GM23248 (cell line): Measurements from ENCODE around the gene MYNN. TPM values are rescaled to one million over a fixed set of nuclear protein-coding genes. Genes with fewer than 3 reads are reported as not detected.

Source experiments
- DNase-seq: peaks from one replicate; pipeline ENCODE4 v3.0.0-alpha.2; 2015
- H2AFZ ChIP-seq: fragments of 200-600 bp; sonication (generic); 2 replicates; pipeline ENCODE4 v1.6.1; 2016; ENCODE audit warnings: antibody characterized with exemption
- H3F3A ChIP-seq: fragments of 200-600 bp; sonication (generic); 2 replicates; pipeline ENCODE4 v1.6.1; 2016; ENCODE audit warnings: mild to moderate bottlenecking, antibody characterized with exemption, mixed run types; ENCODE audit not compliant: insufficient read depth
- H3K27ac ChIP-seq: fragments of 200-600 bp; sonication (generic); 2 replicates; pipeline ENCODE4 v1.5.1; 2016; ENCODE audit warnings: mild to moderate bottlenecking
- H3K27me3 ChIP-seq: fragments of 200-600 bp; sonication (generic); replicated peaks from 2 replicates; pipeline ENCODE4 v1.6.1; 2016; ENCODE audit warnings: mild to moderate bottlenecking; ENCODE audit not compliant: insufficient read depth
- H3K36me3 ChIP-seq: fragments of 200-600 bp; sonication (generic); 2 replicates; pipeline ENCODE4 v1.6.1; 2016; ENCODE audit warnings: low read depth, mild to moderate bottlenecking
- H3K4me1 ChIP-seq: fragments of 200-600 bp; sonication (generic); 2 replicates; pipeline ENCODE4 v1.6.1; 2016; ENCODE audit warnings: mild to moderate bottlenecking; ENCODE audit not compliant: insufficient read depth
- H3K4me2 ChIP-seq: fragments of 200-600 bp; sonication (generic); one replicate; pipeline ENCODE4 v1.6.1; 2016; ENCODE audit warnings: mild to moderate bottlenecking; ENCODE audit not compliant: unreplicated experiment
- H3K4me3 ChIP-seq: fragments of 200-600 bp; sonication (generic); 2 replicates; pipeline ENCODE4 v1.5.1; 2016; ENCODE audit warnings: mild to moderate bottlenecking
- H3K79me2 ChIP-seq: fragments of 200-600 bp; sonication (generic); 2 replicates; pipeline ENCODE4 v1.6.1; 2016; ENCODE audit warnings: mild to moderate bottlenecking; ENCODE audit not compliant: insufficient read depth
- H3K9ac ChIP-seq: fragments of 200-600 bp; sonication (generic); 2 replicates; pipeline ENCODE4 v1.6.1; 2016; ENCODE audit warnings: mild to moderate bottlenecking
- H3K9me2 ChIP-seq: fragments of 200-600 bp; sonication (generic); 2 replicates; pipeline ENCODE4 v1.6.1; 2016; ENCODE audit warnings: mixed run types, mild to moderate bottlenecking, moderate library complexity; ENCODE audit not compliant: insufficient read depth
- H3K9me3 ChIP-seq: fragments of 200-600 bp; sonication (generic); one replicate; pipeline ENCODE4 v1.6.1; 2017; ENCODE audit warnings: low read depth
- H4K20me1 ChIP-seq: fragments of 200-600 bp; sonication (generic); 2 replicates; pipeline ENCODE4 v1.6.0; 2016; ENCODE audit not compliant: insufficient read depth
- EZH2 ChIP-seq: fragments of 200-600 bp; sonication (generic); IDR thresholded peaks from 2 replicates; pipeline ENCODE4 v1.6.1; 2018; ENCODE audit warnings: antibody characterized with exemption, mild to moderate bottlenecking; ENCODE audit not compliant: insufficient read depth, poor library complexity, severe bottlenecking
- EZH2phosphoT487 ChIP-seq: fragments of 200-600 bp; sonication (generic); IDR thresholded peaks from 2 replicates; pipeline ENCODE4 v1.6.1; 2018; ENCODE audit warnings: antibody characterized with exemption, moderate library complexity, mild to moderate bottlenecking, low read depth; ENCODE audit not compliant: insufficient read depth
- WGBS, 2 experiments: methylation state at CpG; one replicate each; pipeline ENCODE4 v1.1.6; 2015 to 2017; ENCODE audit warnings: low lambda C conversion rate in 2 of 2, low coverage in 1 of 2; ENCODE audit errors: missing lambda C conversion rate in 2 of 2; 5-methylcytosine and 5-hydroxymethylcytosine counted together
- in situ Hi-C: fragments of 300-500 bp; cut with MboI; formaldehyde crosslinking; loops from 2 replicates; pipeline ENCODE4 v1.15.0; 2020
- polyA plus RNA-seq: library from polyadenylated mRNA; unstranded; fragments of >200 nt; fragmentation: Nextera tagmentation; extraction: Ambion mirVana; gene quantifications from 2 replicates; pipeline ENCODE4 v1.2.1, GENCODE V29; 2016
- total RNA-seq: library from RNA; depleted of rRNA; stranded (reverse); fragments of >200 nt; shearing (Covaris generic); gene quantifications from 2 replicates; pipeline ENCODE4 v1.2.3, GENCODE V29; 2014

The MYNN gene
- total and polyA plus RNA-seq, 2 experiments from 2014 or later, result 14.4 to 18.4 TPM

GRCh38 chr3:169780742-169781141 lies 7.5 kb downstream of the MYNN start:
- Histone ChIP-seq H3K4me1 (peaks cover 4% of the 10 kb centered on the region), H3K79me2 (peaks cover 55% of the 10 kb centered on the region), H4K20me1 (no peaks in the 10 kb centered on the region), H3K9me2 (no peaks in the 10 kb centered on the region), H3K36me3 (peaks cover 90% of the 10 kb centered on the region), H3K27ac (no peak overlapping the region), H2AFZ (no peak overlapping the region), H3K9ac (no peak overlapping the region), H3K27me3 (no peaks in the 10 kb centered on the region), H3K4me2 (no peak overlapping the region), H3K4me3 (no peak overlapping the region), H3K9me3 (no peaks in the 10 kb centered on the region), H3F3A (peaks cover 4% of the 10 kb centered on the region; the same call in 1 of the 2 replicates)
- TF ChIP-seq EZH2 (no peak), EZH2phosphoT487 (no peak)
- 83 to 86% methylated on average over 2 of the region's 2 CpGs for WGBS, 2 experiments
- in situ Hi-C loops, result no loop called here
- no peak for DNase-seq

- no peak overlapping the region for H3K9ac ChIP-seq
- H3K4me3 ChIP-seq, result no peak overlapping the region
- no peak overlapping the region for H3K4me2 ChIP-seq
- H3K27me3 ChIP-seq, result no peaks in the 10 kb centered on the region
- H3K36me3 ChIP-seq, result peaks cover 90% of the 10 kb centered on the region
- no peak overlapping the region for H3K27ac ChIP-seq
- H3K9me2 ChIP-seq, result no peaks in the 10 kb centered on the region
- peaks cover 7% of the 10 kb centered on the region; the same call in 1 of the 2 replicates for H3F3A ChIP-seq
- in situ Hi-C loops, result no loop called here
- DNase-seq, result no peak
- no peaks in the 10 kb centered on the region for H4K20me1 ChIP-seq
- no peak for TF ChIP-seq EZH2phosphoT487
- no peak for TF ChIP-seq EZH2
- no peaks in the 10 kb centered on the region for H3K4me1 ChIP-seq
- 78 to 86% methylated on average over 4 of the region's 4 CpGs for WGBS, 2 experiments
- no peak overlapping the region for H2AFZ ChIP-seq
- H3K79me2 ChIP-seq, result peaks cover 52% of the 10 kb centered on the region
- no peaks in the 10 kb centered on the region for H3K9me3 ChIP-seq
Observed at GRCh38 chr3:169781209-169781855, 8.1 kb downstream of the MYNN start.

GRCh38 chr3:169787120-169787519 lies 13.9 kb downstream of the MYNN start:
- H3K27me3 ChIP-seq, result no peaks in the 10 kb centered on the region
- 98 to 99% methylated on average over 4 of the region's 4 CpGs for WGBS, 2 experiments
- H4K20me1 ChIP-seq, result no peaks in the 10 kb centered on the region
- no peak for DNase-seq
- no peak for TF ChIP-seq EZH2
- no peak for TF ChIP-seq EZH2phosphoT487
- peaks cover 3% of the 10 kb centered on the region; the same call in 1 of the 2 replicates for H3K79me2 ChIP-seq
- H3K9me3 ChIP-seq, result no peaks in the 10 kb centered on the region
- H3F3A ChIP-seq, result peaks cover 16% of the 10 kb centered on the region; the same call in 1 of the 2 replicates
- no peak overlapping the region for H3K9ac ChIP-seq
- H3K4me1 ChIP-seq, result no peaks in the 10 kb centered on the region
- H3K36me3 ChIP-seq, result peaks cover 69% of the 10 kb centered on the region
- no peak overlapping the region for H3K4me2 ChIP-seq
- no peak overlapping the region for H3K4me3 ChIP-seq
- in situ Hi-C loops, result no loop called here
- no peaks in the 10 kb centered on the region for H3K9me2 ChIP-seq
- H3K27ac ChIP-seq, result no peak overlapping the region
- H2AFZ ChIP-seq, result no peak overlapping the region

- Histone ChIP-seq H3F3A (peaks cover 16% of the 10 kb centered on the region; the same call in 1 of the 2 replicates), H4K20me1 (no peaks in the 10 kb centered on the region), H3K27me3 (no peaks in the 10 kb centered on the region), H2AFZ (no peak overlapping the region), H3K27ac (no peak overlapping the region), H3K4me3 (no peak overlapping the region), H3K79me2 (peaks cover 3% of the 10 kb centered on the region; the same call in 1 of the 2 replicates), H3K9me3 (no peaks in the 10 kb centered on the region), H3K4me2 (no peak overlapping the region), H3K9ac (no peak overlapping the region), H3K4me1 (no peaks in the 10 kb centered on the region), H3K36me3 (peaks cover 62% of the 10 kb centered on the region), H3K9me2 (no peaks in the 10 kb centered on the region)
- in situ Hi-C loops, result no loop called here
- DNase-seq, result no peak
- 95 to 97% methylated on average over 1 of the region's 1 CpG for WGBS, 2 experiments
- no peak for TF ChIP-seq EZH2
- no peak for TF ChIP-seq EZH2phosphoT487
Observed at GRCh38 chr3:169787791-169788190, 14.6 kb downstream of the MYNN start.
